ENCODE results near the gene CLIC5.

- TF ChIP-seq GATA1 (IDR thresholded peaks at IDR 0.05; ENCODE audit: low read depth, low read length) (no peak), POLR2A (IDR thresholded peaks at IDR 0.05; ENCODE audit: low read length) (no peak)
These were observed 183.6 kb downstream of the CLIC5 start for GRCh38 chr6:45832063-45832462.
